HG03575 (cell line): ENCODE data around the gene FMO5.
"Not testable (repeated sequence)": the region's sequence is repeated elsewhere in the genome, so short reads cannot be mapped to it uniquely, and the experiment has no call there.

Source experiments
- ATAC-seq: cut with Tn5 transposase; IDR thresholded peaks from one replicate; pipeline ENCODE4 v1.9.1; 2021; ENCODE audit not compliant: unreplicated experiment, insufficient number of reproducible peaks, low FRiP score; ENCODE audit errors: extremely low read depth

The FMO5 gene

GRCh38 chr1:147167365-147167764, 57.8 kb downstream of the FMO5 start:
- ATAC-seq = no peak

GRCh38 chr1:147163019-147163418, 62.1 kb downstream of the FMO5 start:
- no peak for ATAC-seq

- no peak for ATAC-seq
Measured at GRCh38 chr1:147162093-147162492, 63.0 kb downstream of the FMO5 start.

GRCh38 chr1:147157116-147157515, 68.0 kb downstream of the FMO5 start:
- ATAC-seq = not testable (repeated sequence)

GRCh38 chr1:147156642-147157041, 68.5 kb downstream of the FMO5 start:
- ATAC-seq = no peak

GRCh38 chr1:147152772-147153171, 72.4 kb downstream of the FMO5 start:
- no peak for ATAC-seq

- no peak for ATAC-seq
Measured at GRCh38 chr1:147151244-147151643, 73.9 kb downstream of the FMO5 start.

GRCh38 chr1:147142886-147143285, 82.3 kb downstream of the FMO5 start:
- no peak for ATAC-seq
